ENCODE results near the gene CASS4.

DNA sequence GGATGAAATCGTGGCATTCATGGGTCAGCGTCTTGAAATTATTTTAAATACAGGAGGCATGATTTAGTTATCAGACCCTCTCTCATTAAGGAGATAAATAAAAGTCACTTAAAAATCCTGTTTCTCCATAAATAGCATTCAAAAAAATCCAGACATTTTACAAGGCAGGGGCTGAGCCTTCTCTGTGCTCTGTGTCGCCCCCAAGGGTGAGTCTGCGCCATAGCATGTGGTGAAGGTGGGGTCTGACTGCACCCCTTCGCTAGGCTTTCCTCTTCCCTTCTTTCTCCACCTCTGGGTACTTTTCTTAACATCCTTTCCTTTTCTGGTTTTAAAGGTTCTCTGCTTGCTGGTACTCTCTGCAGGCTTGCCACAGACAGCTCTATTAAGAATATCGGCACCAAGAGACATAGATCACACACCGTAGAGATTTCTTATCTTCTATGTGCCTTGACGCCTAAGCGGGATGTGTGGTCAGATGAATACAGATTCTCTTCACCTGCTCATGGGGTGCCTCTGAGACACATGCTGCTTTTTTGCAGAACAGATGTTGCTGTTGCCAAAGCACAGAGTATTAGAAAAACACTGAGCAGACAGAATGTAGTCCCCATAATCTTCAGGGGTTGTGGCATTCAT is 92.4 kb downstream of the CASS4 start:
- TF ChIP-seq, protein P1, sequence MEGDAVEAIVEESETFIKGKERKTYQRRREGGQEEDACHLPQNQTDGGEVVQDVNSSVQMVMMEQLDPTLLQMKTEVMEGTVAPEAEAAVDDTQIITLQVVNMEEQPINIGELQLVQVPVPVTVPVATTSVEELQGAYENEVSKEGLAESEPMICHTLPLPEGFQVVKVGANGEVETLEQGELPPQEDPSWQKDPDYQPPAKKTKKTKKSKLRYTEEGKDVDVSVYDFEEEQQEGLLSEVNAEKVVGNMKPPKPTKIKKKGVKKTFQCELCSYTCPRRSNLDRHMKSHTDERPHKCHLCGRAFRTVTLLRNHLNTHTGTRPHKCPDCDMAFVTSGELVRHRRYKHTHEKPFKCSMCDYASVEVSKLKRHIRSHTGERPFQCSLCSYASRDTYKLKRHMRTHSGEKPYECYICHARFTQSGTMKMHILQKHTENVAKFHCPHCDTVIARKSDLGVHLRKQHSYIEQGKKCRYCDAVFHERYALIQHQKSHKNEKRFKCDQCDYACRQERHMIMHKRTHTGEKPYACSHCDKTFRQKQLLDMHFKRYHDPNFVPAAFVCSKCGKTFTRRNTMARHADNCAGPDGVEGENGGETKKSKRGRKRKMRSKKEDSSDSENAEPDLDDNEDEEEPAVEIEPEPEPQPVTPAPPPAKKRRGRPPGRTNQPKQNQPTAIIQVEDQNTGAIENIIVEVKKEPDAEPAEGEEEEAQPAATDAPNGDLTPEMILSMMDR (IDR thresholded peaks at IDR 0.05 in 2 of 3, conservative IDR thresholded peaks at IDR 0.05 in 1 of 3; ENCODE audit: borderline replicate concordance in 1 of 3, insufficient read depth in 1 of 3, low read depth in 2 of 3, low read length in 2 of 3), result peak in 2 of 3 experiments; percentile 59 to 76; a peak in 4 of 6 replicates
- TF ChIP-seq ELF1 (IDR thresholded peaks at IDR 0.05; ENCODE audit: borderline replicate concordance, low read depth) (no peak), JUND (IDR thresholded peaks at IDR 0.05) (no peak), EZH2phosphoT487 (IDR thresholded peaks at IDR 0.05; ENCODE audit: borderline replicate concordance) (no peak), ZNF274 (IDR thresholded peaks at IDR 0.05; ENCODE audit: low read depth, low read length) (no peak), CEBPB (IDR thresholded peaks at IDR 0.05; ENCODE audit: low read depth) (no peak)
- TF ChIP-seq, protein P2, sequence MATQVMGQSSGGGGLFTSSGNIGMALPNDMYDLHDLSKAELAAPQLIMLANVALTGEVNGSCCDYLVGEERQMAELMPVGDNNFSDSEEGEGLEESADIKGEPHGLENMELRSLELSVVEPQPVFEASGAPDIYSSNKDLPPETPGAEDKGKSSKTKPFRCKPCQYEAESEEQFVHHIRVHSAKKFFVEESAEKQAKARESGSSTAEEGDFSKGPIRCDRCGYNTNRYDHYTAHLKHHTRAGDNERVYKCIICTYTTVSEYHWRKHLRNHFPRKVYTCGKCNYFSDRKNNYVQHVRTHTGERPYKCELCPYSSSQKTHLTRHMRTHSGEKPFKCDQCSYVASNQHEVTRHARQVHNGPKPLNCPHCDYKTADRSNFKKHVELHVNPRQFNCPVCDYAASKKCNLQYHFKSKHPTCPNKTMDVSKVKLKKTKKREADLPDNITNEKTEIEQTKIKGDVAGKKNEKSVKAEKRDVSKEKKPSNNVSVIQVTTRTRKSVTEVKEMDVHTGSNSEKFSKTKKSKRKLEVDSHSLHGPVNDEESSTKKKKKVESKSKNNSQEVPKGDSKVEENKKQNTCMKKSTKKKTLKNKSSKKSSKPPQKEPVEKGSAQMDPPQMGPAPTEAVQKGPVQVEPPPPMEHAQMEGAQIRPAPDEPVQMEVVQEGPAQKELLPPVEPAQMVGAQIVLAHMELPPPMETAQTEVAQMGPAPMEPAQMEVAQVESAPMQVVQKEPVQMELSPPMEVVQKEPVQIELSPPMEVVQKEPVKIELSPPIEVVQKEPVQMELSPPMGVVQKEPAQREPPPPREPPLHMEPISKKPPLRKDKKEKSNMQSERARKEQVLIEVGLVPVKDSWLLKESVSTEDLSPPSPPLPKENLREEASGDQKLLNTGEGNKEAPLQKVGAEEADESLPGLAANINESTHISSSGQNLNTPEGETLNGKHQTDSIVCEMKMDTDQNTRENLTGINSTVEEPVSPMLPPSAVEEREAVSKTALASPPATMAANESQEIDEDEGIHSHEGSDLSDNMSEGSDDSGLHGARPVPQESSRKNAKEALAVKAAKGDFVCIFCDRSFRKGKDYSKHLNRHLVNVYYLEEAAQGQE (IDR thresholded peaks at IDR 0.05; ENCODE audit: low read depth), result no peak

All from HCT116 (cell line).